Right atrium auricular region (tissue), 2 donors: ENCODE results near the gene DYRK2. TPM values are rescaled to one million over a fixed set of nuclear protein-coding genes. Genes with fewer than 3 reads are reported as not detected.

Experiments used
- DNase-seq: peaks from one replicate; pipeline ENCODE4 v3.0.0-alpha.2; 2019; ENCODE audit warnings: low spot score
- H3K27ac ChIP-seq, 2 donors: fragments of 200-600 bp; sonication (generic); 1 replicate in 1 of 2; 2 replicates in 1 of 2; pipeline ENCODE4 v1.5.1; 2016 to 2019
- H3K27me3 ChIP-seq, 2 donors: fragments of 200-600 bp; sonication (generic); one replicate each; pipeline versions ENCODE4 v1.5.1 to v1.6.0; 2017 to 2019
- H3K36me3 ChIP-seq: fragments of 200-600 bp; sonication (generic); one replicate; pipeline ENCODE4 v1.5.1; 2016
- H3K4me1 ChIP-seq, 2 donors: fragments of 200-600 bp; sonication (generic); one replicate each; pipeline versions ENCODE4 v1.5.1 to v1.6.0; 2017 to 2019
- H3K4me3 ChIP-seq, 2 donors: fragments of 200-600 bp; sonication (generic); 1 replicate in 1 of 2; 2 replicates in 1 of 2; pipeline ENCODE4 v1.5.1; 2017 to 2019; ENCODE audit warnings: mild to moderate bottlenecking in 1 of 2, moderate library complexity in 1 of 2
- H3K9me3 ChIP-seq, 2 donors: fragments of 200-600 bp; sonication (generic); one replicate each; pipeline ENCODE4 v1.5.1; 2019
- CTCF ChIP-seq, 2 donors: fragments of 200-600 bp; sonication (generic); IDR thresholded peaks; one replicate each; pipeline ENCODE4 v1.5.1; 2019; ENCODE audit warnings: antibody characterized with exemption in 2 of 2
- total RNA-seq, 2 donors: library from RNA; depleted of rRNA; stranded (reverse); fragments of >200 nt; gene quantifications; one replicate each; pipeline ENCODE4 v1.1.0, GENCODE V29; 2016

The DYRK2 gene
- total RNA-seq, 2 donors from 2014 or later: 55.1 to 86.6 TPM

DNA sequence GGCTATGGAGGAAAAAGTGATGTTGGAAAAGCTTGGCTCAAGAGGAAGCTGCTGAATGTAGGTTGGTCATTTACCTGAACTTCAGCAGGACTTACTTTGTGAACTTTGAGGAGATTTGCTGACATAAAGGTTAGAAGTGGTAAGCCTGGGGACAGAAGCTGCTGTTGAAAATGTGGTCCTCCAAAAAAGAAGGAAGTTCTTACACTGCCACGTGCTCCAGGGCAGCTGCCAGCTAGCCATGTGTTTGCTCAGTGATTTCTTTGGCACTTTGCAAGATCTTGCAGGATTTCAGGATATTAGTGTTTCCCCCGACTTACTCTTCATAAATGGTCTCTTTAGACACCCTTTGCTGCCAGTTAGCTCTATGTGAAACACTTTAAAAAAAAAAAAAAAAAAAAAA lies 14.8 kb upstream of the DYRK2 start:
- no peak for TF ChIP-seq CTCF (IDR thresholded peaks at IDR 0.05)
- Histone ChIP-seq H3K27ac (no peak overlapping the region), H3K27me3 (no peaks in the 10 kb centered on the region), H3K4me3 (no peak overlapping the region), H3K9me3 (no peaks in the 10 kb centered on the region), H3K36me3 (no peaks in the 10 kb centered on the region), H3K4me1 (no peaks in the 10 kb centered on the region)
- no peak for DNase-seq

DNA sequence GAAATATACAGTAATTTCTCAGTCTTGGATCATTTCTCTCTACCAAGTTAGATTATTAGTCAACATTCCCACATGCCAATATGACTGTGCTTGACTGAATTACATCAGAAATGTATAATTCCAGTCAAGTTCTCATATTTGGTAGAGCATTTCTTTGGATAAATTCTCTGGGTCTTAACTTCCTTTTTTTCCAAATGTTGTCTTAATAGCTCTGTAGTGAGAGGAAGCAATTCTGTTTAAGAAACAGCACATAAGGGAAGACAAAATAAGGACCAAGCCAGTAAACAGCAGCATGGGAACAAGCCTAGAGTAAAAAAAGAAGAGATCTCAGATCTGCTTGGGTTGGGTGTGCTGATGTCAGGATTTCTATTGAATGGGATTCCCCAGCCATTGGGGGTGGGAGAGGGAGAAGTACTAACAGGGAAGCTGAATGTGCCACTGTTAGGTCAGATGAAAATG lies 14.2 kb upstream of the DYRK2 start:
- DNase-seq: no peak
- H3K4me1 ChIP-seq: no peaks in the 10 kb centered on the region
- no peaks in the 10 kb centered on the region for H3K36me3 ChIP-seq
- H3K27me3 ChIP-seq: no peaks in the 10 kb centered on the region
- no peak overlapping the region for H3K4me3 ChIP-seq
- H3K9me3 ChIP-seq: no peaks in the 10 kb centered on the region
- TF ChIP-seq CTCF (IDR thresholded peaks at IDR 0.05): no peak
- no peak overlapping the region for H3K27ac ChIP-seq

DNA sequence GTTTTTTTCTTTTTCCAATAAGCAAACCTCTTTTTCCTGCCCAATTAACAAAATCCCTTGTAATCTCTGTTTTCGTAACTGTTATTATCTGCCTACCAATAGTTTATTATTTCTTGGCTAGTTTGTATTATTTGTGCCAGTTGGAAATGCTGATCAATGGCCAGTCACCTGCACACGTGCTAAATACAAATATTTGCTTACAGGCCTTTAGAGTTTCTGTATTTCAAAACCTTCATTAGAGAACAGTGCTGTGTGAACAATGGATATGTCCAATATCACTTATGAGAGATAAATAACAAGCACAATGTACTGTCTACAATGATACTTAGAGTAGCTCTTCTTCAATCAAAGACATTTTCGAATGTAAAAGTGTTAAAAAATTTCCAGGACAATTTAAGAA lies 10.8 kb upstream of the DYRK2 start:
- H3K36me3 ChIP-seq: no peaks in the 10 kb centered on the region
- H3K4me3 ChIP-seq: no peak overlapping the region
- TF ChIP-seq CTCF (IDR thresholded peaks at IDR 0.05): no peak
- no peaks in the 10 kb centered on the region for H3K9me3 ChIP-seq
- no peaks in the 10 kb centered on the region for H3K4me1 ChIP-seq
- DNase-seq: no peak
- H3K27ac ChIP-seq: no peak overlapping the region
- H3K27me3 ChIP-seq: no peaks in the 10 kb centered on the region

DNA sequence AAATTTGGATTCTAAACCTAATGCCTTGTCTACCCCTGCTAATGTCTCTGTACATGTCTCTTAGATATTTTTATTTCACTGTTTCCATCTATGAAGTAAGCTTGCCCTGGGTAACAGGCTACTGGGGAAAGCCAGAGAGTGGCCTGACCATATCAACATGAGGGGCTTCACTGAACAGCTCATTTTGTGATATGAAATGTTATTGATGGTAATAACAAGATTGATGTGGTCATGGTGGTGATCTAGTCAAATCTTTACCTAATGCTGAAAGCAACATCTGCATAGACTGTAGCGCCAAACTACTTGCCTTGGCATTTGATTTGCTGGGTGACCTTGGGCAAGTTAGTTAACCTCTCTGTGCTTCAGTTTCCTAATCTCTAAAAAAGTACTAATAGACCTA lies 9.9 kb upstream of the DYRK2 start:
- no peak for TF ChIP-seq CTCF (IDR thresholded peaks at IDR 0.05)
- no peak for DNase-seq
- Histone ChIP-seq H3K27ac (no peak overlapping the region), H3K4me3 (no peak overlapping the region), H3K27me3 (no peaks in the 10 kb centered on the region), H3K9me3 (no peaks in the 10 kb centered on the region), H3K36me3 (no peaks in the 10 kb centered on the region), H3K4me1 (no peaks in the 10 kb centered on the region)

GRCh38 chr12:67640863-67641262 lies 7.7 kb upstream of the DYRK2 start:
- no peaks in the 10 kb centered on the region for H3K9me3 ChIP-seq
- no peaks in the 10 kb centered on the region for H3K4me1 ChIP-seq
- no peak for DNase-seq
- H3K36me3 ChIP-seq: no peaks in the 10 kb centered on the region
- H3K4me3 ChIP-seq: no peak overlapping the region
- no peaks in the 10 kb centered on the region for H3K27me3 ChIP-seq
- no peak for TF ChIP-seq CTCF (IDR thresholded peaks at IDR 0.05)
- H3K27ac ChIP-seq: no peak overlapping the region

- Histone ChIP-seq H3K27me3 (no peaks in the 10 kb centered on the region), H3K4me1 (peaks cover 0 to 8% of the 10 kb centered on the region in 2 donors), H3K36me3 (peaks cover 4% of the 10 kb centered on the region), H3K27ac (no peak overlapping the region), H3K9me3 (no peaks in the 10 kb centered on the region), H3K4me3 (no peak overlapping the region)
- no peak for DNase-seq
- no peak for TF ChIP-seq CTCF (IDR thresholded peaks at IDR 0.05)
These were observed 3.4 kb upstream of the DYRK2 start for GRCh38 chr12:67645126-67645525.
